Liver (tissue), 9 donors: ENCODE results near the gene CCDC7. TPM values are rescaled to one million over a fixed set of nuclear protein-coding genes. Genes with fewer than 3 reads are reported as not detected.

Source experiments
- DNase-seq: peaks from one replicate; pipeline ENCODE4 v3.0.0-alpha.2; 2017; ENCODE audit warnings: low spot score
- H3K27ac ChIP-seq, 2 donors: one replicate each; pipeline ENCODE4 v1.7.0; 2013; ENCODE audit warnings: inconsistent platforms in 2 of 2, low read length in 2 of 2, control low read depth in 1 of 2, low read depth in 1 of 2, mild to moderate bottlenecking in 1 of 2
- H3K27me3 ChIP-seq, 4 donors: one replicate each; pipeline versions ENCODE4 v1.6.1 to v1.7.0; 2013; ENCODE audit warnings: low read length in 3 of 4, inconsistent platforms in 1 of 4, mild to moderate bottlenecking in 1 of 4, moderate library complexity in 1 of 4; ENCODE audit not compliant: control insufficient read depth in 4 of 4, insufficient read depth in 4 of 4
- H3K36me3 ChIP-seq, 4 donors: one replicate each; pipeline versions ENCODE4 v1.6.1 to v1.7.0; 2013; ENCODE audit warnings: low read length in 3 of 4, mild to moderate bottlenecking in 3 of 4, low read depth in 1 of 4, moderate library complexity in 1 of 4; ENCODE audit not compliant: control insufficient read depth in 4 of 4, insufficient read depth in 3 of 4
- H3K4me1 ChIP-seq, 4 donors: one replicate each; pipeline versions ENCODE4 v1.6.1 to v1.7.0; 2013; ENCODE audit warnings: low read length in 3 of 4, mild to moderate bottlenecking in 3 of 4, moderate library complexity in 1 of 4; ENCODE audit not compliant: control insufficient read depth in 4 of 4, insufficient read depth in 4 of 4
- H3K4me3 ChIP-seq, 3 donors: one replicate each; pipeline versions ENCODE4 v1.6.1 to v1.7.0; 2013; ENCODE audit warnings: low read length in 3 of 3, control low read depth in 1 of 3, low read depth in 1 of 3, mild to moderate bottlenecking in 1 of 3
- H3K9ac ChIP-seq, 2 donors: one replicate each; pipeline ENCODE4 v1.7.0; 2013; ENCODE audit warnings: low read length in 2 of 2, mild to moderate bottlenecking in 2 of 2, moderate library complexity in 2 of 2, control low read depth in 1 of 2, low read depth in 1 of 2
- H3K9me3 ChIP-seq, 4 donors: one replicate each; pipeline versions ENCODE4 v1.6.1 to v1.7.0; 2013; ENCODE audit warnings: low read length in 3 of 4; ENCODE audit not compliant: control insufficient read depth in 4 of 4
- ATF3 ChIP-seq: IDR thresholded peaks from 2 replicates; pipeline ENCODE4 v1.6.1; 2016; ENCODE audit warnings: antibody characterized with exemption
- CTCF ChIP-seq: fragments of 150-350 bp; IDR thresholded peaks from 2 replicates; pipeline ENCODE4 v1.5.1; 2017; ENCODE audit warnings: improper control_type of control experiment, low read depth, low read length; ENCODE audit not compliant: missing input control
- EGR1 ChIP-seq, 2 donors: IDR thresholded peaks; 2 replicates each; pipeline ENCODE4 v1.6.1; 2016 to 2018; ENCODE audit warnings: antibody characterized with exemption in 2 of 2, low read depth in 2 of 2
- FOXA1 ChIP-seq: IDR thresholded peaks from 2 replicates; pipeline ENCODE4 v1.6.1; 2016; ENCODE audit warnings: antibody characterized with exemption
- GABPA ChIP-seq, 2 donors: IDR thresholded peaks in 1 of 2; conservative IDR thresholded peaks in 1 of 2; 2 replicates each; pipeline ENCODE4 v1.6.1; 2016; ENCODE audit warnings: antibody characterized with exemption in 2 of 2, mild to moderate bottlenecking in 1 of 2, moderate library complexity in 1 of 2
- HNF4A ChIP-seq, 2 donors: conservative IDR thresholded peaks; 2 replicates each; pipeline ENCODE4 v1.6.1; 2016; ENCODE audit warnings: antibody characterized with exemption in 2 of 2, mild to moderate bottlenecking in 2 of 2
- HNF4G ChIP-seq: IDR thresholded peaks from 2 replicates; pipeline ENCODE4 v1.6.1; 2016; ENCODE audit warnings: antibody characterized with exemption
- JUND ChIP-seq, 2 donors: IDR thresholded peaks; 2 replicates each; pipeline ENCODE4 v1.6.1; 2016; ENCODE audit warnings: antibody characterized with exemption in 2 of 2
- NR2F2 ChIP-seq: IDR thresholded peaks from 2 replicates; pipeline ENCODE4 v1.6.1; 2016; ENCODE audit warnings: antibody characterized with exemption
- RAD21 ChIP-seq, 2 donors: IDR thresholded peaks; 2 replicates each; pipeline ENCODE4 v1.6.1; 2016; ENCODE audit warnings: antibody characterized with exemption in 2 of 2, mild to moderate bottlenecking in 2 of 2
- REST ChIP-seq: IDR thresholded peaks from 2 replicates; pipeline ENCODE4 v1.6.1; 2016; ENCODE audit warnings: antibody characterized with exemption, mild to moderate bottlenecking
- RXRA ChIP-seq, 2 donors: IDR thresholded peaks; 2 replicates each; pipeline ENCODE4 v1.6.1; 2017 to 2018; ENCODE audit warnings: antibody characterized with exemption in 2 of 2, mild to moderate bottlenecking in 1 of 2
- ZBTB33 ChIP-seq: IDR thresholded peaks from 2 replicates; pipeline ENCODE4 v1.6.1; 2016; ENCODE audit warnings: antibody characterized with exemption
- WGBS: extraction: QIAGEN DNeasy Blood & Tissue Kit; methylation state at CpG from one replicate; pipeline ENCODE4 v1.1.7; 2013; 5-methylcytosine and 5-hydroxymethylcytosine counted together
- polyA plus RNA-seq, 2 donors: library from polyadenylated mRNA; stranded (reverse) in 1 of 2; unstranded in 1 of 2; fragments of 200-250 nt in 1 of 2; fragments of >200 nt in 1 of 2; fragmentation: Nextera tagmentation in 1 of 2; extraction: Ambion mirVana in 1 of 2; gene quantifications; one replicate each; pipeline versions ENCODE4 v1.2.1 to v1.2.3, GENCODE V29; 2013 to 2015
- total RNA-seq, 2 donors: library from RNA; depleted of rRNA; stranded (reverse); fragments of >200 nt; gene quantifications; one replicate each; pipeline ENCODE4 v1.2.3, GENCODE V29; 2014
- donor health status: healthy.
- donor health status: healthy.
- donor health status: healthy.
- donor health status: healthy.
- donor health status: healthy.

Gene CCDC7
- total and polyA plus RNA-seq, 4 donors: 0.47 to 5.9 (median 3.2) TPM

GRCh38 chr10:32922170-32922569 is 476.2 kb downstream of the CCDC7 start:
- 89% methylated on average over 2 of the region's 2 CpGs for WGBS
- peaks cover 10 to 81% (median 60%) of the 10 kb centered on the region in 4 donors for H3K36me3 ChIP-seq
- no peak for TF ChIP-seq RAD21 (IDR thresholded peaks at IDR 0.05)
- no peak for TF ChIP-seq HNF4G
- TF ChIP-seq ZBTB33: no peak
- TF ChIP-seq CTCF: no peak
- no peak for TF ChIP-seq EGR1 (IDR thresholded peaks at IDR 0.05; ENCODE audit: low read depth in 2 of 2)
- no peak for TF ChIP-seq NR2F2
- TF ChIP-seq FOXA1: no peak
- no peak for TF ChIP-seq GABPA (IDR thresholded peaks at IDR 0.05 in 1 of 2, conservative IDR thresholded peaks at IDR 0.05 in 1 of 2)
- TF ChIP-seq HNF4A (conservative IDR thresholded peaks at IDR 0.05): no peak

GRCh38 chr10:32923134-32923533 is 477.2 kb downstream of the CCDC7 start:
- Histone ChIP-seq H3K27me3 (no peaks in the 10 kb centered on the region), H3K4me3 (no peak overlapping the region), H3K9ac (no peak overlapping the region), H3K27ac (no peak overlapping the region), H3K36me3 (peaks cover 10 to 86% (median 63%) of the 10 kb centered on the region in 4 donors), H3K9me3 (no peaks in the 10 kb centered on the region), H3K4me1 (no peaks in the 10 kb centered on the region)
- TF ChIP-seq EGR1 (IDR thresholded peaks at IDR 0.05; ENCODE audit: low read depth in 2 of 2): no peak
- no peak for TF ChIP-seq HNF4A (conservative IDR thresholded peaks at IDR 0.05)
- TF ChIP-seq ATF3: no peak
- no peak for TF ChIP-seq ZBTB33
- no peak for TF ChIP-seq GABPA (IDR thresholded peaks at IDR 0.05 in 1 of 2, conservative IDR thresholded peaks at IDR 0.05 in 1 of 2)
- TF ChIP-seq REST: no peak
- no peak for TF ChIP-seq RXRA (IDR thresholded peaks at IDR 0.05)
- no peak for TF ChIP-seq HNF4G
- TF ChIP-seq JUND (IDR thresholded peaks at IDR 0.05): no peak
- no peak for TF ChIP-seq FOXA1
- no peak for TF ChIP-seq NR2F2
- no peak for TF ChIP-seq RAD21 (IDR thresholded peaks at IDR 0.05)
- WGBS: 85% methylated on average over 2 of the region's 2 CpGs
- DNase-seq: no peak

More at GRCh38 chr10:32922170-32922569, 476.2 kb downstream of the CCDC7 start:
- Histone ChIP-seq H3K9ac (no peak overlapping the region), H3K27me3 (no peaks in the 10 kb centered on the region), H3K4me3 (no peak overlapping the region), H3K9me3 (no peaks in the 10 kb centered on the region), H3K27ac (no peak overlapping the region), H3K4me1 (no peaks in the 10 kb centered on the region)
- DNase-seq: no peak
